OCI-LY7 (cell line): Measurements from ENCODE around the gene PRRT4. TPM values are rescaled to one million over a fixed set of nuclear protein-coding genes. Genes with fewer than 3 reads are reported as not detected.

Experiments
- BruUV-seq: library from RNA; stranded (reverse); fragments of 400-500 nt; replicated peaks from 2 replicates; lab custom pipeline; 2021; lab: Mats Ljungman, UMichigan
- CTCF ChIA-PET: fragments of 300-600 bp; sonication (Branson Sonifier 250); formaldehyde crosslinking; loops from one replicate; lab custom pipeline; 2022; ENCODE audit warnings: antibody characterized with exemption; ENCODE audit not compliant: unreplicated experiment; lab: Charles Lee
- POLR2A ChIA-PET: fragments of 300-600 bp; sonication (Branson Sonifier 250); formaldehyde crosslinking; loops from one replicate; lab custom pipeline; 2022; ENCODE audit warnings: antibody characterized with exemption; lab: Charles Lee
- DNase-seq: peaks from one replicate; pipeline ENCODE4 v3.0.0-alpha.2; 2015; ENCODE audit warnings: low spot score
- H2AFZ ChIP-seq: fragments of 200-600 bp; sonication (generic), shearing (Covaris generic); 2 replicates; pipeline ENCODE4 v1.6.1; 2014; ENCODE audit warnings: mild to moderate bottlenecking, antibody characterized with exemption, low read length, moderate library complexity
- H3K27ac ChIP-seq: fragments of 200-600 bp; sonication (generic); 2 replicates; pipeline ENCODE4 v1.5.1; 2014; ENCODE audit warnings: mixed run types, low read depth, mild to moderate bottlenecking, moderate library complexity, low read length, inconsistent platforms; ENCODE audit not compliant: poor library complexity, severe bottlenecking
- H3K36me3 ChIP-seq: fragments of 200-600 bp; sonication (generic); 2 replicates; pipeline ENCODE4 v1.6.1; 2014; ENCODE audit warnings: mild to moderate bottlenecking, antibody characterized with exemption, low read length, moderate library complexity, mixed read lengths; ENCODE audit not compliant: insufficient read depth
- H3K4me1 ChIP-seq: fragments of 200-600 bp; sonication (generic); 2 replicates; pipeline ENCODE4 v1.5.1; 2014; ENCODE audit warnings: mild to moderate bottlenecking, low read length; ENCODE audit not compliant: insufficient read depth, poor library complexity, severe bottlenecking
- H3K4me2 ChIP-seq: fragments of 200-600 bp; sonication (generic); 2 replicates; pipeline ENCODE4 v1.6.1; 2014; ENCODE audit warnings: mild to moderate bottlenecking, low read length
- H3K4me3 ChIP-seq: fragments of 200-600 bp; sonication (generic); 2 replicates; pipeline ENCODE4 v1.5.1; 2014; ENCODE audit warnings: mild to moderate bottlenecking, low read depth, low read length; ENCODE audit not compliant: poor library complexity, severe bottlenecking
- H3K79me2 ChIP-seq: fragments of 200-600 bp; sonication (generic); 2 replicates; pipeline ENCODE4 v1.6.1; 2016; ENCODE audit warnings: low read depth, mild to moderate bottlenecking, low read length, moderate library complexity, mixed read lengths; ENCODE audit not compliant: insufficient read depth
- H3K9me2 ChIP-seq: fragments of 200-600 bp; sonication (generic); 2 replicates; pipeline ENCODE4 v1.6.1; 2016; ENCODE audit warnings: mild to moderate bottlenecking, low read length, mixed read lengths; ENCODE audit not compliant: insufficient read depth
- H3K9me3 ChIP-seq: fragments of 200-600 bp; sonication (generic); 2 replicates; pipeline ENCODE4 v1.6.1; 2014; ENCODE audit warnings: mild to moderate bottlenecking, mixed run types, low read length, mixed read lengths
- H4K20me1 ChIP-seq: fragments of 200-600 bp; sonication (generic); 2 replicates; pipeline ENCODE4 v1.6.1; 2014; ENCODE audit warnings: mild to moderate bottlenecking, antibody characterized with exemption, low read length, moderate library complexity, mixed read lengths; ENCODE audit not compliant: insufficient read depth
- CTCF ChIP-seq: fragments of 200-600 bp; sonication (generic); conservative IDR thresholded peaks from 2 replicates; pipeline ENCODE4 v1.5.1; 2014; ENCODE audit warnings: mild to moderate bottlenecking, antibody characterized with exemption, low read length, moderate library complexity, mixed read lengths
- EZH2phosphoT487 ChIP-seq: fragments of 200-600 bp; sonication (generic); IDR thresholded peaks from 2 replicates; pipeline ENCODE4 v1.6.1; 2018; ENCODE audit warnings: low read depth, borderline replicate concordance, mild to moderate bottlenecking, mixed run types, antibody characterized with exemption, low read length, moderate library complexity, mixed read lengths
- intact Hi-C: fragments of 100-400 bp; cut with micrococcal nuclease; formaldehyde crosslinking; loops from one replicate; pipeline ENCODE4 v1.10.0; 2022; ENCODE audit not compliant: unreplicated experiment
- total RNA-seq, 2 experiments: library from RNA; depleted of rRNA in 1 of 2; stranded (reverse); fragments of >200 nt in 1 of 2; shearing (Covaris generic) in 1 of 2; gene quantifications; 2 replicates each; pipeline ENCODE4 v1.2.3, GENCODE V29; 2014 to 2022

The PRRT4 gene
- total RNA-seq, 2 experiments from 2014 or later = not detected

DNA sequence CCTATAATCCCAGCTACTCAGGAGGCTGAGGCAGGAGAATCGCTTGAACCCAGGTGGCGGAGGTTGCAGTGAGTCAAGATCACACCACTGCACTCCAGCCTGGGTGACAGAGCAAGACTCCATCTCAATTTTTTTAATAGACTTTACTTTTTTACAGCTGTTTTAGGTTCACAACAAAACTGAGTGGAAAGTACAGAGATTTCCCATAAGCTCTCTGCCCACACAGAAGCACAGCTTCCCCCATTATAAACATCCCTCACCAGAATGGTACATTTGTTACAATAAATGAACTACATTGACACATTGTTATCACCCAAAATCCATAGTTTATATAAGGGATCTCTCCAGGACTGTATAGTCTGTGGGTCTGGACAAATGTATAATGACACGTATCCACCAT lies 14.6 kb upstream of the PRRT4 start:
- ChIA-PET CTCF (interaction anchor here (0.6 kb wide), 2 partner anchors 49 to 84 kb away, joined by 3 read pairs; no protein-coding TSS in a partner anchor), POLR2A (no interaction called here)
- H3K4me1 ChIP-seq = no peaks in the 10 kb centered on the region
- TF ChIP-seq EZH2phosphoT487 (no peak), CTCF (no peak)
- BruUV-seq = no TSS peak
- no peak overlapping the region for H3K4me2 ChIP-seq
- H3K9me3 ChIP-seq = no peaks in the 10 kb centered on the region
- no peaks in the 10 kb centered on the region for H3K79me2 ChIP-seq
- H3K4me3 ChIP-seq = no peak overlapping the region
- H3K27ac ChIP-seq = no peak overlapping the region
- intact Hi-C loops = no loop called here
- H2AFZ ChIP-seq = no peak overlapping the region
- H4K20me1 ChIP-seq = no peaks in the 10 kb centered on the region
- DNase-seq = no peak
- H3K9me2 ChIP-seq = no peaks in the 10 kb centered on the region
- H3K36me3 ChIP-seq = no peaks in the 10 kb centered on the region

GRCh38 chr7:128374041-128374440 lies 12.6 kb upstream of the PRRT4 start:
- intact Hi-C loops = no loop called here
- H3K79me2 ChIP-seq = no peaks in the 10 kb centered on the region
- H4K20me1 ChIP-seq = no peaks in the 10 kb centered on the region
- ChIA-PET POLR2A (interaction anchor here (0.7 kb wide), 1 partner anchor 15 kb away, joined by 3 read pairs; no protein-coding TSS in a partner anchor), CTCF (no interaction called here)
- H3K4me2 ChIP-seq = no peak overlapping the region
- no peak overlapping the region for H2AFZ ChIP-seq
- no peaks in the 10 kb centered on the region for H3K4me1 ChIP-seq
- no peaks in the 10 kb centered on the region for H3K36me3 ChIP-seq
- H3K9me2 ChIP-seq = no peaks in the 10 kb centered on the region
- H3K27ac ChIP-seq = no peak overlapping the region
- TF ChIP-seq CTCF (no peak), EZH2phosphoT487 (no peak)
- H3K4me3 ChIP-seq = no peak overlapping the region
- no peaks in the 10 kb centered on the region for H3K9me3 ChIP-seq
- DNase-seq = no peak
- BruUV-seq = no TSS peak

- ChIA-PET POLR2A (interaction anchor here (0.7 to 1.4 kb wide), 2 partner anchors 15 to 16 kb away, joined by 3 to 4 read pairs; no protein-coding TSS in a partner anchor), CTCF (no interaction called here)
- H2AFZ ChIP-seq = no peak overlapping the region
These were observed 12.1 kb upstream of the PRRT4 start for GRCh38 chr7:128373606-128374005.

More at GRCh38 chr7:128373606-128374005, 12.1 kb upstream of the PRRT4 start:
- Histone ChIP-seq H3K9me2 (no peaks in the 10 kb centered on the region), H3K36me3 (no peaks in the 10 kb centered on the region), H3K27ac (no peak overlapping the region), H3K4me1 (no peaks in the 10 kb centered on the region), H3K4me2 (no peak overlapping the region), H3K79me2 (no peaks in the 10 kb centered on the region), H3K9me3 (no peaks in the 10 kb centered on the region), H4K20me1 (no peaks in the 10 kb centered on the region), H3K4me3 (no peak overlapping the region)
- TF ChIP-seq EZH2phosphoT487 (no peak), CTCF (no peak)
- no TSS peak for BruUV-seq
- DNase-seq = no peak
- intact Hi-C loops = no loop called here
